HG03095 (cell line): ENCODE data around the gene RNU6-9.

ENCODE experiments used
- ATAC-seq: cut with Tn5 transposase; IDR thresholded peaks from one replicate; pipeline ENCODE4 v1.9.1; 2021; ENCODE audit warnings: moderate library complexity; ENCODE audit not compliant: unreplicated experiment

RNU6-9 gene

DNA sequence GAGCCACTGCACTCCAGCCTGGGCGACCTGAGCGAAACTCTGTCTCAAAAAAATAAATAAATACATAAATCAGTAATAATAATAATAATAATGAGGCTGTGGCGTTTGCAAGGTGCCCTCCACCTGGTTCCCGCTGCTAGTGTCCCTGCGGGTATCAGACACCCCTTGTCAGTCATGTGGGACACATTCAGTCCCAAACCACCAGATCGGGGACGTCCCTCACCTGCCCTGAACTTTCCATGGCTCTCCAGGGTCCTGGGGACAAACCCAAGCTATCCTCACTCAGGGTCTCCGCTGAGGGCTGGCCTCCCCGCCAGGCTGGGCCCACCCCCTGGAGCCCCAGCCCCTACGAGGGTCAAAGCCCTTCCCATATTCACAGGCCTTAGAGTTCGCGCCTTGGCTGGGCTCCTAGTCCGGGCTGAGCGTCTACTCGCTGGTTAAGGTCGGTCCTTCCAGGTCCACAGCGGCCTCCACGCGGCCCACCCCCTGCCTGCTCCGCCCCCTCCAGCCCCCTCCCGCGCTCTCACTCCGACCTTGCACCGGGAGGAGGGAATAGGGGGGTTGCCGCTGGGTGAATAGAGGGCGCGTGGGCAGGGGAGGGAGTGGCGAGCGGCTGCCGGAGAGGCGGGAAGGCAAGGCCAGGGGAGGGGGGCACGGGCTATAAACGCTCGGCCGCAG is 23.5 kb downstream of the RNU6-9 start:
- ATAC-seq: no peak

DNA sequence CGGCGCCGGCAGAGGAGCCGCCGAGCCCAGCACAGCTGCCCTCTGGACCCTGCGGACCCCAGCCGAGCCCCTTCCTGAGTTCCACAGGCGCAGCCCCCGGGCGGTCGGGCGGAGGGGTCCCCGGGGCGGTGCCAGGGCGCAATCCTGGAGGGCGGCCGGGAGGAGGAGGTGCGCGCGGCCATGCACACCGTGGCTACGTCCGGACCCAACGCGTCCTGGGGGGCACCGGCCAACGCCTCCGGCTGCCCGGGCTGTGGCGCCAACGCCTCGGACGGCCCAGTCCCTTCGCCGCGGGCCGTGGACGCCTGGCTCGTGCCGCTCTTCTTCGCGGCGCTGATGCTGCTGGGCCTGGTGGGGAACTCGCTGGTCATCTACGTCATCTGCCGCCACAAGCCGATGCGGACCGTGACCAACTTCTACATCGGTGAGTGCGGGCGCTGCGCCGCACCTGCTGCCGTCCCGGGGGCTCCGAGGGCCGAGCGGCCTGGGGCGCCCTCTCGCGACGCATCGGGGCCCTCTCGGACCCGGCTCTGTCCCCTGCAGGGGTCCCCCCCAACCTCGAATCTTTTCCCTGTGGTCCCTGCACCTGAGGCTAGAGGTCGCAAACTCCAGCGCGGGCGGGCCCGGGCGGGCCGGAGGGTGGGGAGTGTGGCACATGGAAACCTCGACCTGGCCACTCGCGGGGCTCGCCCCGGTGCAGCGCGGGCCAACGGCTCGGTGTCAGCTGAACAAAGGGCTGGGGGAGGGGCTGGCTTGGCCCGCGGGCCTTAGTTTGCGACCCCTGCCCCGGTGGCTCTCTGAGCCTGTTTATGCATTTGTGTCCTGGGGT is 24.3 kb downstream of the RNU6-9 start, which contains the start of gene KISS1R:
Gene KISS1R (plus strand): TSS at position 11 of the 829 bp plus-strand sequence. CDS start 170 bp downstream, at position 181.
- no peak for ATAC-seq

DNA sequence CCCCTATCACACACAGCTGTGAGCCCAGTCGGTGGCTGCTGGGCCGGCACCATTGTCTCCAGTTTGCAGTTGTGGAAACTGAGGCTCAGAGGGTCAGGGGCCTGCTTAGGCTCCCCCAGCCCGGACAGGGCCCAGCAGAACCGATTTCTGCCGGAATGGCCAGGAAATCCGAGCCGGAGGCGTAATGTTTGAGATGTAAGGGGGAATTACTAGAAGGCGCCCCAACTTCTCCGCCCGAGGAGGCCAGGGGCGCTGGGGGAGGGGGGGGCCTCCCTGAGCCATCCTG is 24.8 kb downstream of the RNU6-9 start:
- no peak for ATAC-seq

DNA sequence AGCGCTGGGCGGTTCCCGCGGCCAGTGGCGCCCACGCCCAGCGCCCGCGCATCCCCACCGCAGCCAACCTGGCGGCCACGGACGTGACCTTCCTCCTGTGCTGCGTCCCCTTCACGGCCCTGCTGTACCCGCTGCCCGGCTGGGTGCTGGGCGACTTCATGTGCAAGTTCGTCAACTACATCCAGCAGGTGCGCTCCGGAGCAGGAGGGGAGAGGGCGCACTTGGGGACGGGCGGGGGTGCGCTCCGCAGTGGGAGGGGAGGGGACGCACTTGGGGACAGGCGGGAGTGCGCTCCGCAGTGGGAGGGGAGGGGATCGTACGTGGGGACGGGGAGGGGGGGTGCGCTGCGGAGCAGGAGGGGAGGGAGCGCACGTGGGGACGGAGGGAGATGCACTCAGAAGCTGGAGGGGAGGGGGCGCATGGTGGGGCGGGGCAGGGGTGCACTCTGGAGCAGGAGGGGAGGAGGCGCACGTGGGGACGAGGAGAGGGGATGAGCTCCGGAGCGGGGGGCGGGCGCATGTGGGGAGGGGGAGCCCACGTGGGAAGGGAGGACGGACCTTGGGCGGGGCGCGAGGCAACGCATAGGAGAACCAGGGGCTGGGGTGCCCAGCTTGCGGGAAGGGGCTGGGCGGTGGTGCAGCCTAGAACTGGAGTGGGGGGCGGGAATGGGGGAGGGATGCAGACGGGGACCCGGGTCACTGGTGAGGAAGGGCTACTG is 25.4 kb downstream of the RNU6-9 start:
- ATAC-seq: no peak

DNA sequence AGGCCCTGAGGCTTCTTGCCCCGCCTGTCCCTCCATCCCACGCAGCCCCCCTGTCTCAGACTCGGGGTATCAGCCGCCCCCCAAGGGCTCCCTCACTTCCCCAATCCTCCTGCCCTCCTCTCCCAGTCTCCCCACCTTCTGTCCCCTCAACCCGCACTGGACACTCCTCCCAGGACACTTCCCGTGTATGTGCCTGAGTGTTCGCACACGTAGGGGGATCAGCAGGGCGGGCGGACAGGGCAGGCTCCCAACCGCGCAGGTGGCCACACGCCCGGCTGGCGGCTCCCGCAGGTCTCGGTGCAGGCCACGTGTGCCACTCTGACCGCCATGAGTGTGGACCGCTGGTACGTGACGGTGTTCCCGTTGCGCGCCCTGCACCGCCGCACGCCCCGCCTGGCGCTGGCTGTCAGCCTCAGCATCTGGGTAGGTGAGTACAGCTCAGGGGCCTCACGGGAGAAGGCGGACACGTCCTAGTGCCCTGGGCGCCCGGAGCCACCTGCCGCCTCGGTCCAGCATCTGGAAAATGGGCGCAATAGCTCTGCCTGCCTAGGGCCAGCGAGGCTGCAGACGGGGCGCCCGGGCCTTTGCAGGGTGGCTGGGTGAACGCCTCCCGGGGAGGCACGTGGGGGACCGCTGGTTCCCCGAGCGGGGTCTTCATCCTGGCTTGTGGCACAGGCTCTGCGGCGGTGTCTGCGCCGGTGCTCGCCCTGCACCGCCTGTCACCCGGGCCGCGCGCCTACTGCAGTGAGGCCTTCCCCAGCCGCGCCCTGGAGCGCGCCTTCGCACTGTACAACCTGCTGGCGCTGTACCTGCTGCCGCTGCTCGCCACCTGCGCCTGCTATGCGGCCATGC is 26.1 kb downstream of the RNU6-9 start:
- no peak for ATAC-seq

DNA sequence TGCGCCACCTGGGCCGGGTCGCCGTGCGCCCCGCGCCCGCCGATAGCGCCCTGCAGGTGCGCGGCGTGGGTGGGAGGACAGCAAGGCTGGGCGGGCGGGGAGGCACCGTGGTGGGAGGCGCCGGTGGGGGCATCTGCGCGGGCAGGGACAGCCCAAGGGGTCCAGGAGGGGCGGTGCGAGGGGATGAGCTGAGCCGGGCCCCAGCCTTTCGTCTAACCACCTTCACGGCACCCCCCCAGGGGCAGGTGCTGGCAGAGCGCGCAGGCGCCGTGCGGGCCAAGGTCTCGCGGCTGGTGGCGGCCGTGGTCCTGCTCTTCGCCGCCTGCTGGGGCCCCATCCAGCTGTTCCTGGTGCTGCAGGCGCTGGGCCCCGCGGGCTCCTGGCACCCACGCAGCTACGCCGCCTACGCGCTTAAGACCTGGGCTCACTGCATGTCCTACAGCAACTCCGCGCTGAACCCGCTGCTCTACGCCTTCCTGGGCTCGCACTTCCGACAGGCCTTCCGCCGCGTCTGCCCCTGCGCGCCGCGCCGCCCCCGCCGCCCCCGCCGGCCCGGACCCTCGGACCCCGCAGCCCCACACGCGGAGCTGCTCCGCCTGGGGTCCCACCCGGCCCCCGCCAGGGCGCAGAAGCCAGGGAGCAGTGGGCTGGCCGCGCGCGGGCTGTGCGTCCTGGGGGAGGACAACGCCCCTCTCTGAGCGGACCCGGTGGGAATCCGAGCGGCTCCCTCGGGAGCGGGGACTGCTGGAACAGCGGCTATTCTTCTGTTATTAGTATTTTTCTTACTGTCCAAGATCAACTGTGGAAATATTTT is 27.0 kb downstream of the RNU6-9 start:
- ATAC-seq: no peak

DNA sequence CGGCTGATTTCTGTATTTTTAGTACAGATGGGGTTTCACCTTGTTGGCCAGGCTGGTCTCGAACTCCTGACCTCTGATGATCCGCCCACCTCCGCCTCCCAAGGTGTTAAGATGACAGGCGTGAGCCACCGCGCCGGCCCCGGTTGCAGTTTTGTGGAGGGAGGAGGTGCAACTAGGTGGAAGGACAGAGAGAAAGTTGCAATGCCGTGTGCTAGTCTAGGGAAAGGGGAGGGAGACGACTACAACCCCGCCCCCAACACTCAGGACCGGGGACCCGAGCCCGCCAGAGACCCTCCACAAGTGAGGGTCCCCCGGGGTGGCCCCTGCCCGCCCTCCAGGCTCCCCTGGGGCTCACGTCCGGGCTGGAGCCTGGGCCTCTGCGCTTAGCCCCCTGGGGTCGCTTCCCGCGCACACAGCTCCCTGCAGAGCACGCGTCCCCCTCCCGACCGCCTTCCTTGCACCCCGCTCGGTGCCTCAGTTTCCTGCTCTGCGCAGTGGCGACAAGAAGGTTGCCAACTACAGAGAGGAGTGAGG is 31.3 kb downstream of the RNU6-9 start:
- no peak for ATAC-seq

DNA sequence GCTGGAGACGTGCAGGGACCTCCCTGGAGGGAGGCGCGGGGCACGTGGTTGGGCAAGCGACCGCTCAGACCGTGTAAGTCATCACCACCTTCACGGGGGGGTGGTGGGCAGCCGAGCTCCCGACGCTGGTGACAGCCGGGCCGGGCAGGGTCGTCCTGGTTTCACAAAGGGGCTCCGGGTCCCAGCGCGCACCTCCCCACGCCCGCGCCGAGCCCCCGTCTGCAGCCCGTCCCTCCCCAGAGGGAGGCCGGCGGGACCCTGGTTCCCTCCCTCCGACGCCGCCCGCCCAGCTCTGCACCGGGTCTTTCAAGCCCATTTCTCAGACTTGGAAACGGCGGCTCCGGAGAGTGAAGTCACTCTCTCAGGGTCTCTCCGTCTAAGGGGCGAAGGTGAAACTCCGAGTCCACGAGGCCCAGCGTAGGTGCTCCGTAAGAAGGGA is 31.8 kb downstream of the RNU6-9 start:
- ATAC-seq: peak; percentile 33

DNA sequence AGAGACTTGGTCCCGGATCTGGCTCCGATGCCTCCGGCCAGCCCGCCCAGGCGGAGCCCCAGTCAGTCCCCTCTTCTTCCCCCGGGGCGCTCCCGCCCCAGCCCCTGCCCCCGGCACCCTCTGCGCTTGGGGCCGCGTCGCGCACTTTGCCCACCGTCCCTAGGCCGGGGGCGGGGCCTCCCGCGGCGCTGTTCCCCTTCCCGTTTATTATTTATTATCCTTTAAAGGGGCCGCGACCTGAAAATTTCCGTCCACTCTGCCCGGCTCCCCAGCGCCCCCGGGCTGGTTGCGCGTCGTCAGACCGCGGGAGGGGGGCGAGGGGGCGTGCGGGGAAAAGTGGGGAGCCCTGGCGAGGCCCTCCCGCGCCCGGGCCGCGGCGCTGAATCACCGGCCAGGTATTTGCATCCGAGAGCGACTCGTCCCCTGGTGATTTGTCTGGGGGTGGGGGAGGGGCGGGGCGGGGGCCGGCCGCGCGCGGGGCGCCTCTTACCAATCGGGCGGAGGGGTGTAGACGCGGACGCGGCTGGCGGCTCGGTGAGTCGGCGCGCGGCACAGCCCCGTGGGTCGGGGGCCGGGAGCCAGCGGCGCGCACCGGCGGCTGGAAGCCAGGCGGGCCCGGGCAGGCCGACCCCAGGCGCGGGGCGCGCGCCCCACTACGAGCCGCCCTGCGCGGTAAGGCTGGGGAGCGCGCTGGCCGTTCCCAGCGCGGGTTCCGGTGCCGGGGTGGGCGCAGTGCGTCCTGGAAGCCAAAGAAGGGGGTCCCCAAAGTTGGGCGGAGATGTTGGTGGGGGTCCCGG is 32.4 kb downstream of the RNU6-9 start, which contains the start of gene ARID3A:
Gene ARID3A (plus strand): TSS at position 510 of the 797 bp plus-strand sequence. CDS start 3,494 bp downstream, outside the sequence.
- ATAC-seq: peak; percentile 37

DNA sequence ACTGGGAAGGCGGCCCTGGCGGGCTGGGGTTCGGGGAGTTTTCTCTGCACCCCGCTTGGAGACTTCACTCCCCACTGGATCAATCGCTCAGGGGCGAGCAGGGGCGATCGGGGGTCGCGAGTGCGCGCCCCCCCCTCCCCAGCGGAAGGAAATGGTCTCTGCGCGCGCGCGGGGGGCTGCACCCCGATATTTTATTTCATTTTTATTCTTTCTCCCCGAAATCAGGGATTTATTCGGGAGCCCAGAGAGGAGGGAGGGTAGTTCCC is 33.0 kb downstream of the RNU6-9 start:
- no peak for ATAC-seq

DNA sequence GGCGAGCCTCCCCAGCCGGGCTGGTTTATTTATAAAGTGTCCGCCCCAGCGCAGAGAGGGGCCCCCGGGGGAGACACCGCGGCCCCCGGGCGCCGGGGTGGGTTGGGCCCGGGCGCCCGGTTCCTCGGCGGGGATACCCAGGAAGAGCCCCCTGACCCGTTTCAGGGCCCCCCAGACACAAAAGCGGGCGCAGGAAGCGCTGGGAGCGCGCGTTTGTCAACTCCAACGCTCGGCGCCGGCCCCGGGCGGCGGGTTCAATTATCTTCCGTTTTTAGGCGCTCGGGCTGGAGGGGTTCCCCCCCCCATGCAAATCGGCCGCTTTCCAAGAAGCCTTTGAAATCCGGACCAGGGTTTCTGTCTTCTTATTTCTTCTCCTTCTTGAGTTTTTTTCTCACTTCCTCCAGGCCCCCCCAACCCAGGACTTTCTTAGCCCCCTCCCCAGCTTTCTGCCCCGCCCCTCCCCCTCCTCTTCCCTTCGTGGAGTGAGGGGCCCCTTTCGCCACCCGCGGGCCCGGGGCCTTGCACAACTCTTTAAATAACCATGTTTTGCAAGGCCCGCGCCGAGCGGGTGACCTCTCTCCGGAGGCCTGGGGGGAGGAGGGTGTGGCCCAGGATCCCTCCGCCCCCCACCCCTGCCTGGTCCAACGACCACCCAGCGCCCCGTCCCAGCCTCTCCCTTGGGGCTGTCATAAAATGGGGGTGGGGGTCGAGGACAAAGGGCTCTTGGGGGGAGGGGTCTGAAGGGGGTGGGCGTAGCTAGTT is 33.5 kb downstream of the RNU6-9 start:
- ATAC-seq: no peak

DNA sequence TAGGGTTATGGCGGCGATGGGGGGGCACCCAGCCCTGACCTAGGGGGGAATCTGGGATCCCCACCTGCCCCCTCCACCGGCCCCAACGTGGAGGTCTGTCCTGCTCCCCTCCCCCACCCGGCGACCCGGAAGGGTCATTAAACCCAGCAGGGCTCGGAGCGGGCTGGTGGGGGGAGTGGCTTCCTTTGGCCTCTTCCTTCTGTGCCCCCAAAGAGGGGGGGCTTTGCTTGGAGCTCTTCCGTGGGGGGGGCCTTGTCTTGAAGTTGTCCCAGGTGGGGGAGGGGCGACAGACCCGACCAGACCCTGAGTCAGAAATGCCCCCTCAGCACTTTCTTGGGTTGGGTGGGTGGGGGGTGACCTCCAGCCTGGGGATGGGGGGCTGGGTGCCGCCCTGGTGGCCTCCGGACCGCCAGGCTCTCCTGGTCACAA is 34.1 kb downstream of the RNU6-9 start:
- no peak for ATAC-seq

DNA sequence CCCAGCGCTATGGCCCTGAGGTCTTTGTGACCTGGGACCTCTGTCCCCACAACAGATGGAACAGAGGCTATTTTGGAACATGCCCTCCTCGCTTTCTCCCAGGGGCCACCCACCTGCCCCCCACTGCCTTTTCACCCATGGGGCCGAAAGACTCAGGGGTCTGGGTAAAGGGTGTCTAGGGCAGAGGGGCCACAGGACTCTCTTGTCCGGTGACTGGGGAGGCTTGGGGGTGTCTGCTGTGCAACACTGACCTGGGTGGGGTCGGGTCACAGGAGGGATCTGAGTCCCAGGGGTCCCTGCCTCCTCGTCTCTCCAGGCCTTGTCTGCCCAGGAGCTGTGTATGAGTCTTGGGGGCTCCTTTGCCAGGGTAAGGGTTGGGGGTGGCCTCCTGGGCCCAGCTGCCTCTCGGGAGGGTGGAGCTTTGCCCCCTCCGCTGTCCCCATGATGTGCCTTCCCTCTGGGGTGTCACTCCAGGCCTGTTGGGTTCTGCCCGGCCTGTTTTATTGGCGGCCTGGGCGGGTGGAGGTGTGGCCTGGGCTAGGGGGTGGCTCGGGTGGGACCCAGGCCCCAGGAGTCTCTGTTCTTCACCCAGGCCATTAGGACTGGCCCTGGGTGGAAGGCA is 34.6 kb downstream of the RNU6-9 start:
- no peak for ATAC-seq

DNA sequence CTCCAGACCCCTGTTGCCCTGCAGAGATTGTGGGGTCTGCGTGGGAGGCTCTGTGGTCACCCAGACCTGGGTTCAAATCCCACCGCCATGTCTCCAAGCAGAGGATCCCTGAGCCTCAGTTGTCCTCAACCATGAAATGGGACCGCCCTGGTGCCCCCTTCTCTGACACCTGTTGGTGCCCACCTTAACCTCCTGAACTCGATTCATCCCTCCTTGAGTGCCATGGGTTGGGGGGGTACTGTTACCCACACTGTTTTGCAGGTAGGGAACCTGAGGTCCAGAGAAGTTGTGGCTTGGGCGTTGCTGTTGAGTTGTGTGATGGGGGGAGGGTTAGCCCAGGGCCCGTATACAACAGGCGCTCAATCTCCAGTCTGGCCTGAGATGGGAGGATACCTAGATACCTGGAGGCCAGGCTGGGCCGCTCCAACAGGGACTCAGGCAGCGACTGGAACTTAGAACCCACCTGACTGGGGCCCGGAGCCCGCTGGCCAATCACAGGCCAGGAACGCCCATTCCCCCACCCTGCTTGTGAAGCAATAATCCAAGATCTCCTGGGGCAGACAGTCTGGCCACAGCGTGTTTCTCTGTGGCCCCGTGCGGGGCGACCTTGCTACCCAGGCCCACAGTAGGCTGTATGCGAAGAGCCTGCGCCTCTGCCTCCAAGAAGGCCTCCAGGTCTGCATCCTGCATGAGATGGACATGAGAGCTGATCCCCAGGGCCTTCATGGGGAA is 35.4 kb downstream of the RNU6-9 start:
- ATAC-seq: no peak

DNA sequence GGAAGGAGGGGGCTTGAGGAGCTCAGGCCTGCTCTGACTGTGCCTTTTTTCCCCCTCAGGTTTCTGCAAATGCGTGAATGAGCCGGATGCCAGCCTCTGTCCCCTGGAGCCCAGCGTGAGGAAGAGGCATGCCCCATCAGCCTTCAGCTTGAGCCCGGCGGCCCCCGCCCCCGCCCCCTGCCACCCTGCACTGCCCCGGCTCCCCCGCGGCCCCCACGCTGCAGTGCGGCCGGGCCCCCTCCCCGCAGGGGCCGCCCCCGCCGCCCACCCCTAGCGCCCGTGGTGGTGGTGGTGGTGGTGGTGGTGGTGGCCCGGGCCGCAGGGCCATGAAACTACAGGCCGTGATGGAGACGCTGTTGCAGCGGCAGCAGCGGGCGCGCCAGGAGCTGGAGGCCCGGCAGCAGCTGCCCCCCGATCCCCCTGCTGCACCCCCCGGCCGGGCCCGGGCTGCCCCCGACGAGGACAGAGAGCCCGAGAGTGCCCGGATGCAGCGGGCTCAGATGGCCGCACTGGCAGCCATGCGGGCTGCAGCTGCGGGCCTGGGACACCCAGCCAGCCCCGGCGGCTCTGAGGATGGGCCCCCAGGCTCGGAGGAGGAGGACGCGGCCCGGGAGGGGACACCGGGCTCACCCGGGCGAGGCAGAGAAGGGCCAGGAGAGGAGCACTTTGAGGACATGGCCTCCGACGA is 36.1 kb downstream of the RNU6-9 start:
- no peak for ATAC-seq

DNA sequence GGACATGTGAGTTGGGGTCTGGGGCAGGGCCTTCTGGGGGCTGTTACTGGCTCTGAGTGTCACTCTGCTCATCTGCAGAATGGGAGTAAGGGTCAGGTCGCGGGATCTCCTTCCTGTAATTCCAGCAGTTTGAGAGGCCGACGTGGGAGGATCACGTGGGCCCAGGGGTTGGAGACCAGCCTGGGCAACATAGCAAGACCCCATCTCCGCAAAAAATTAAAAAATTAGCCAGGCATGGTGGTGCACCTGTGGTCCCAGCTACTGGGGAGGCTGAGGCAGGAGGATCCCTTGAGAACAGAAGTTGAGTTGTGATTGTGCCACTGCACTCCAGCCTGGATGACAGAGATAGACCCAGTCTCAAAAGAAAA is 36.6 kb downstream of the RNU6-9 start:
- ATAC-seq: no peak
